PFSK-1 (cell line): ENCODE data around the gene SHOX.

Experiments used
- FOXP2 ChIP-seq: optimal IDR thresholded peaks from 2 replicates; pipeline ENCODE3; 2011; ENCODE audit warnings: borderline replicate concordance, control low read depth, inconsistent platforms; ENCODE audit not compliant: insufficient read depth; ENCODE audit errors: extremely low read length, extremely low read depth
- POLR2AphosphoS5 ChIP-seq: IDR thresholded peaks from 2 replicates; pipeline ENCODE4 v1.6.1; 2012; ENCODE audit warnings: low read depth, mild to moderate bottlenecking, control low read depth, low read length, moderate library complexity
- SIN3A ChIP-seq: IDR thresholded peaks from 2 replicates; pipeline ENCODE4 v1.6.1; 2012; ENCODE audit warnings: mild to moderate bottlenecking, low read length, moderate library complexity, borderline replicate concordance; ENCODE audit not compliant: insufficient read depth
- TAF1 ChIP-seq: IDR thresholded peaks from 2 replicates; pipeline ENCODE4 v1.6.1; 2012; ENCODE audit warnings: low read length, control low read depth, borderline replicate concordance; ENCODE audit not compliant: insufficient read depth
- TF ChIP-seq, protein P1 (sequence below), 2 experiments: IDR thresholded peaks; 2 replicates each; pipeline versions ENCODE4 v1.6.1 to v1.8.0; 2011 to 2012; ENCODE audit warnings: low read depth in 2 of 2, low read length in 2 of 2, control low read depth in 1 of 2, inconsistent platforms in 1 of 2, mild to moderate bottlenecking in 1 of 2, moderate library complexity in 1 of 2; ENCODE audit not compliant: insufficient read depth in 1 of 2

SHOX gene

DNA sequence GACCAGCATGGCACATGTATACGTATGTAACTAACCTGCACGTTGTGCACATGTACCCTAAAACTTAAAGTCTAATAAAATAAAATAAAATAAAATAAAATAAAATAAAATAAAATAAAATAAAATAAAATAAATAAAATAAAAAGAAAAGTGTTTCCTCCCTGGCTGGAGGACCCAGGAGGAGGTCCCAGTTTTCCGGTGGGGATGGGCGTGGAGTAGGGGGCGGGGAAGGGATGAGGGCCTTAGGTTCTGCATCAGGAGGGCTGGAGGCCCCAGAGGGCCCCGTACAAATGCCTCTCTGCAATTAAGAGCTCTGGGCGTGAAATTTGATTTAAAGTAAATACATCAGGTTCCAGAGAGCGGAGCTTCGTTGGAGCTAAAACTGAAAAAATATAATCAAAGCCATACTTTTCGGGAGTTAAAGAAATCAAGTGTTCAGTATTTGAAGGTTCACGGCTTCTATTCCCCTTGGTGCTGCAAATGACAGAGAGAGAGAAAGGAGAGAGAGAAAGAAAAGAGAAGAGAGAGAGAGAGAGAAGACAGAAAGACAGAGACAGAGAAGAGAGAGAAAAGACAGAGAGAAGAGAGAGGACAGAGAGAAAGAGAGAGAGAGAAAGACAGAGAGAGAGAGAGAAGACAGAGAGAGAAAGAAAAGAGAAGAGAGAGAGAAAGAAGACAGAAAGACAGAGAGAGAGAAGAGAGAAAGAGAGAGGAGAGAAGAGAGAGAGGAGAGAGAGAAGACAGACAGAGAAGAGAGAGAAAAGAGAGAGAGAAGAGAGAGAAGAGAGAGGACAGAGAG lies 8.7 kb upstream of the SHOX start:
- TF ChIP-seq, protein P1, sequence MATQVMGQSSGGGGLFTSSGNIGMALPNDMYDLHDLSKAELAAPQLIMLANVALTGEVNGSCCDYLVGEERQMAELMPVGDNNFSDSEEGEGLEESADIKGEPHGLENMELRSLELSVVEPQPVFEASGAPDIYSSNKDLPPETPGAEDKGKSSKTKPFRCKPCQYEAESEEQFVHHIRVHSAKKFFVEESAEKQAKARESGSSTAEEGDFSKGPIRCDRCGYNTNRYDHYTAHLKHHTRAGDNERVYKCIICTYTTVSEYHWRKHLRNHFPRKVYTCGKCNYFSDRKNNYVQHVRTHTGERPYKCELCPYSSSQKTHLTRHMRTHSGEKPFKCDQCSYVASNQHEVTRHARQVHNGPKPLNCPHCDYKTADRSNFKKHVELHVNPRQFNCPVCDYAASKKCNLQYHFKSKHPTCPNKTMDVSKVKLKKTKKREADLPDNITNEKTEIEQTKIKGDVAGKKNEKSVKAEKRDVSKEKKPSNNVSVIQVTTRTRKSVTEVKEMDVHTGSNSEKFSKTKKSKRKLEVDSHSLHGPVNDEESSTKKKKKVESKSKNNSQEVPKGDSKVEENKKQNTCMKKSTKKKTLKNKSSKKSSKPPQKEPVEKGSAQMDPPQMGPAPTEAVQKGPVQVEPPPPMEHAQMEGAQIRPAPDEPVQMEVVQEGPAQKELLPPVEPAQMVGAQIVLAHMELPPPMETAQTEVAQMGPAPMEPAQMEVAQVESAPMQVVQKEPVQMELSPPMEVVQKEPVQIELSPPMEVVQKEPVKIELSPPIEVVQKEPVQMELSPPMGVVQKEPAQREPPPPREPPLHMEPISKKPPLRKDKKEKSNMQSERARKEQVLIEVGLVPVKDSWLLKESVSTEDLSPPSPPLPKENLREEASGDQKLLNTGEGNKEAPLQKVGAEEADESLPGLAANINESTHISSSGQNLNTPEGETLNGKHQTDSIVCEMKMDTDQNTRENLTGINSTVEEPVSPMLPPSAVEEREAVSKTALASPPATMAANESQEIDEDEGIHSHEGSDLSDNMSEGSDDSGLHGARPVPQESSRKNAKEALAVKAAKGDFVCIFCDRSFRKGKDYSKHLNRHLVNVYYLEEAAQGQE (IDR thresholded peaks at IDR 0.05; ENCODE audit: insufficient read depth in 1 of 2, low read depth in 2 of 2, low read length in 2 of 2), result no peak
- TF ChIP-seq FOXP2, result no peak
- TF ChIP-seq POLR2AphosphoS5, result no peak
- TF ChIP-seq TAF1, result no peak
- TF ChIP-seq SIN3A, result no peak

DNA sequence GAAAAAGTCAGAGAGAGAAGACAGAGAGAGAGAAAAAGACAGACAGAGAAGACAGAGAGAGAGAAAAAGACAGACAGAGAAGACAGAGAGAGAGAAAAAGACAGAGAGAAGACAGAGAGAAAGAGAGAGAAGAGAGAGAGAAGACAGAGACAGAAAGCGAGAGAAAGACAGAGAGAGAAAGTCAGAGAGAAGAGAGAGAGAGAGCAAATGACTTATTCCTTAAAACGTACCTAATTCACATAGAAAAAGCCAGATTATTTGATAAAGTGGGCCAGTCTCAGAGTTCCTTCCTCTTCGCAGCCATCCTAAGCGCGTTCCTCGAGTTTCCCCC lies 7.4 kb upstream of the SHOX start:
- no peak for TF ChIP-seq POLR2AphosphoS5

DNA sequence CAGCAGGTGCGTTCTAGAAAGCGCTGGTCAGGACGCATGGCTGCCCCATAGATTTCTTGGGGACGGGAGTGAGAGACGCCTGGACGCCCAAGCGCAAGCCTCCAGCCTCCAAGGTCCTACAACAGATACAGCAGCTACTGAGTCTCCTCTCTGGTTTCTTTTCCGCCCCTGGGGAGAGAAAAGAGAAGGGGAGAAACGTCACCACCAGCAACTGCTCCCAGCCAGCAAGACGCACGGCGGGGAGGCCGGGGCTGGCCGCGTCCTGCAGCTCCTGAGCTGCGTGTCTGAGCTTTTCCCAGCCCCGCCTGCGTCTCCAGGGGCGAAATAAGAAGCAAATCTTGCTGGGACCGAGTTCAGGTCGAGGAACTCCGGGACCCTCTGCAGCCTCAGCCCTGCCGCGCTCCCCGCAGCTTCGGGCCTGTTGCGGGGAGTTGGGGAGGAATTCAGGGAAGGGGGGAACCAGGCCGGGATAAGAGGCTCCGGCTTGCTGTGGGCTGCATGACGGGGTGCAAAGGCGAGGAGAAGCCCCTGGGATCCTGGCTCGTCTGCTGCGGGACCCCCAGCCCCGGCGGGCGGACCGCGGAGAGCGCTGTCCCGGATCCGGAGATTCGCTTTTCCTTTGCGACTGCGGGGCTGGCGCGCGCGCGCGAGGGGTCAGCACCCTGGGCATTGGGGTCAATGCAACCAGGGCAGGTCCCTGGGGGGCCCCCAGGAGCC lies 6.8 kb upstream of the SHOX start:
- no peak for TF ChIP-seq POLR2AphosphoS5
- TF ChIP-seq SIN3A, result no peak
- TF ChIP-seq, protein P1 (IDR thresholded peaks at IDR 0.05; ENCODE audit: insufficient read depth in 1 of 2, low read depth in 2 of 2, low read length in 2 of 2), result no peak
- no peak for TF ChIP-seq TAF1
- TF ChIP-seq FOXP2, result no peak

DNA sequence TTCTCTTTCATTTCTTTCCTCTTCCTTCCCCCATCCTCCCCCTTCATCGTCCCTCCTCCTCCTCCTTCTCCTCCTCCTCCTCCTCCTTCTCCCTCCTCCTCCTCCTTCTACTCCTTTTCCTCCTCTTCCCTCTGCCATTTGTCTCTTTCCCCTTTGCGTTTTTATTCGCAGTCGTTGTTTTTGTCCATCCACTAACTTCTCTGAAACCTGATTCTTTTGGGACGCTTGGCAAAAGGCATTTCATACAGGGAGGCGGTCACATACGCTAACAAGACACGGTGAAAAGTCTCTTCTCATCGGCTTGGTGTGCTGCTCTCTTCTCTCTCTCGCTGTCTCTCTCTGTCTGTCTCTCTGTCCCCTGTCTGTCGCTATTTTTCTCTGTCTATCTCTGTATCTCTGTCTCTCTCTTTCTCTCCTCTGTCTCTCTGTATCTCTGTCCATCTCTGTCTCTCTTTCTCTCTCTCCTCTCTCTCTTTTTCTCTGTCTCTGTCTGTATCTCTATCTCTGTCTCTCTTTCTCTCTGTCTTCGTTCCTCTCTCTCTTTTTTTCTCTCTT lies 5.4 kb upstream of the SHOX start:
- TF ChIP-seq FOXP2 (no peak), POLR2AphosphoS5 (no peak), SIN3A (no peak), TAF1 (no peak)
- TF ChIP-seq, protein P1 (IDR thresholded peaks at IDR 0.05; ENCODE audit: insufficient read depth in 1 of 2, low read depth in 2 of 2, low read length in 2 of 2), result no peak

DNA sequence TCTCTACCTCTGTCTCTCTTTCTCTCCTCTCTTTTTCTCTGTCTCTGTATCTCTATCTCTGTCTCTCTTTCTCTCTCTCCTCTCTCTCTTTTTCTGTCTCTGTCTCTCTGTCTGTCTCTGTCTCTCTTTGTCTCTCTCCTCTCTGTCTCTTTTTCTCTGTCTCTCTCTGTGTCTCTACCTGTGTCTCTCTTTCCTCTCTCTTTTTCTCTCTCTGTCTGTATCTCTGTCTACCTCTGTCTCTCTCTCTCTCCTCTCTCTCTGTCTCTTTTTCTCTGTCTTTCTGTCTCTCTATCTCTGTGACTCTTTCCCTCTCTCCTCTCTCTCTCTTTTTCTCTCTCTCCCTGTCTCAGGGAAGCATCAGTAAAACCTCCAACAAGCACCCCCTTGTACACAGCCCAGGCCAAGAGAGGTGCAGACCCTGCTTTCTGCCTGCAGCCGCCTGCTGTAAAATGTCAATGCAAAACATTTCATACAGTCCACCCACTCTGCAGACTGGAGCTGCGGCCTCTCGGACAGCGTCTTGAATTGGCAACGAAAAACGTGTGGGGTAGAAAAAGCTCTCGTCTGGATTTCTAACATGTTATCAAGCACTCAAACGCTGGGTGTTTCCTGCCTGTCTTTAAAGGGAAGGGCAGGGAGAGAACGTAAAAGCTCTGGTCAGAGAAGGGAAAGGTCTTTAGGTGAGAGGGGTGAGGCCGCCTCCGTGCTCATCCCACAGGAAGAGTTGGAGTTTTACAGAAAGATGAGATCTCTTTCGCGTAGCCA lies 3.7 kb upstream of the SHOX start:
- TF ChIP-seq FOXP2, result no peak
- TF ChIP-seq, protein P1 (IDR thresholded peaks at IDR 0.05; ENCODE audit: insufficient read depth in 1 of 2, low read depth in 2 of 2, low read length in 2 of 2), result no peak
- no peak for TF ChIP-seq TAF1
- TF ChIP-seq POLR2AphosphoS5, result no peak
- TF ChIP-seq SIN3A, result no peak
